Measurements from ENCODE around the gene POU2F1.

Gene POU2F1

DNA sequence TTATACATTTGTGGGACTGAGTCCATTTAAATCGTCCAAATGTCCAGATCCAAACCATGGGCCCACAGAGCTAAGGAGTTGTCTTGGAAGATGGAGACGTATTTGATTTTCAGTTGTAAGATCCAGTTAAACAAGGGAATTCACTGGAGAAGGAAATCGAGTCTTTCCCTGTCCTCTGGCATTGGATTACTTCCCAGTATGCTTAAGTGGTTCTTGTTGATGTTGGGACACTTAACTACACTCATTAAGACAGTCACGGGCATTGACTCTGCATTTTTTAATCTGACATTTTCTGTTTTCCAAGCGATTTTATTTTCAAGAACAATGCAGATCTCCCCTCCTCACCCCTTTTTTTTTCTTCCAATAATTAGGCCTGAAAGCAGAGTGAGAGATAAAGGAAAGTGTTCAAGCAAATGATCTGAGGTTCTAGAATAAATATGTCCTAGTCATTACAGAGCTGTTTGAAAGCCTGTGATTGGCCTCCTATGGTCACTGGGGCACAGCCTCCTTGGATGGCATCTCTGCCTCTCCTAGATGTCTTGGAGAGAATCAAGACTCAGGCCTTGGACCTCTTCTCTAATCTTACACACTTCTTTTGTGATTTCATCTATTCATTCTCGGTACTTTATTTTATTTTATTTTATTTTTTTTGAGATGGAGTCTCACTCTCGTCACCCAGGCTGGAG is 248.7 kb downstream of the POU2F1 start:
- DNase-seq (ENCODE audit: low read depth, low spot score) = no peak
- no peak overlapping the region for H3K4me3 ChIP-seq (ENCODE audit: low read depth, low read length)
- TF ChIP-seq, protein P1, sequence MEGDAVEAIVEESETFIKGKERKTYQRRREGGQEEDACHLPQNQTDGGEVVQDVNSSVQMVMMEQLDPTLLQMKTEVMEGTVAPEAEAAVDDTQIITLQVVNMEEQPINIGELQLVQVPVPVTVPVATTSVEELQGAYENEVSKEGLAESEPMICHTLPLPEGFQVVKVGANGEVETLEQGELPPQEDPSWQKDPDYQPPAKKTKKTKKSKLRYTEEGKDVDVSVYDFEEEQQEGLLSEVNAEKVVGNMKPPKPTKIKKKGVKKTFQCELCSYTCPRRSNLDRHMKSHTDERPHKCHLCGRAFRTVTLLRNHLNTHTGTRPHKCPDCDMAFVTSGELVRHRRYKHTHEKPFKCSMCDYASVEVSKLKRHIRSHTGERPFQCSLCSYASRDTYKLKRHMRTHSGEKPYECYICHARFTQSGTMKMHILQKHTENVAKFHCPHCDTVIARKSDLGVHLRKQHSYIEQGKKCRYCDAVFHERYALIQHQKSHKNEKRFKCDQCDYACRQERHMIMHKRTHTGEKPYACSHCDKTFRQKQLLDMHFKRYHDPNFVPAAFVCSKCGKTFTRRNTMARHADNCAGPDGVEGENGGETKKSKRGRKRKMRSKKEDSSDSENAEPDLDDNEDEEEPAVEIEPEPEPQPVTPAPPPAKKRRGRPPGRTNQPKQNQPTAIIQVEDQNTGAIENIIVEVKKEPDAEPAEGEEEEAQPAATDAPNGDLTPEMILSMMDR (IDR thresholded peaks at IDR 0.05; ENCODE audit: low read depth, low read length) = no peak
- in situ Hi-C loops (cut with HindIII; ENCODE audit: low sequenced_read_pairs) = no loop called here

GRCh38 chr1:167471568-167471967 is 250.9 kb downstream of the POU2F1 start:
- TF ChIP-seq, protein P1 (IDR thresholded peaks at IDR 0.05; ENCODE audit: low read depth, low read length) = no peak
- no peak overlapping the region for H3K4me3 ChIP-seq (ENCODE audit: low read depth, low read length)
- no peak for DNase-seq (ENCODE audit: low read depth, low spot score)
- in situ Hi-C loops (cut with HindIII; ENCODE audit: low sequenced_read_pairs) = no loop called here

GRCh38 chr1:167472752-167473521 is 252.3 kb downstream of the POU2F1 start:
- no peak for DNase-seq (ENCODE audit: low read depth, low spot score)
- H3K4me3 ChIP-seq (ENCODE audit: low read depth, low read length) = no peak overlapping the region
- TF ChIP-seq, protein P1 (IDR thresholded peaks at IDR 0.05; ENCODE audit: low read depth, low read length) = no peak
- in situ Hi-C loops (cut with HindIII; ENCODE audit: low sequenced_read_pairs) = no loop called here

DNA sequence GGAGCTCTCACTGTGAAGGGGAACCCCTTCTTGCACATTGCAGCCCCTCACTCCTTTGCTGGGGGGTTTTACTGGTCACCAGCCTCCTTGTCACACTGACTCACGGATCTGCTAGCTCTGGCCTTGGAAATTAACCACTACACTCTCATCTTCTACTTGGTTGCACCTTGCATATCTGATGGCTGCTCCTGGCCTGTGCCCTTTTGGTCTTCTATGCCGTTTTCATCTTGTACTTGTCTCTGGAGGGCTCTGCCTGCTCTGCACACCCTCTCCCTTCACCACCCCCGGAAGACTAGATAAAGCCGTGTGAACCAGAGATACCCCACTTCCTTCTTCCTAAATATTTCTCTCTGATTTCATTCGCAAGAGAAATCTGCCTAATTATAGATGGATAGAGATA is 253.1 kb downstream of the POU2F1 start:
- H3K4me3 ChIP-seq (ENCODE audit: low read depth, low read length) = no peak overlapping the region
- in situ Hi-C loops (cut with HindIII; ENCODE audit: low sequenced_read_pairs) = no loop called here
- TF ChIP-seq, protein P1 (IDR thresholded peaks at IDR 0.05; ENCODE audit: low read depth, low read length) = no peak
- no peak for DNase-seq (ENCODE audit: low read depth, low spot score)

DNA sequence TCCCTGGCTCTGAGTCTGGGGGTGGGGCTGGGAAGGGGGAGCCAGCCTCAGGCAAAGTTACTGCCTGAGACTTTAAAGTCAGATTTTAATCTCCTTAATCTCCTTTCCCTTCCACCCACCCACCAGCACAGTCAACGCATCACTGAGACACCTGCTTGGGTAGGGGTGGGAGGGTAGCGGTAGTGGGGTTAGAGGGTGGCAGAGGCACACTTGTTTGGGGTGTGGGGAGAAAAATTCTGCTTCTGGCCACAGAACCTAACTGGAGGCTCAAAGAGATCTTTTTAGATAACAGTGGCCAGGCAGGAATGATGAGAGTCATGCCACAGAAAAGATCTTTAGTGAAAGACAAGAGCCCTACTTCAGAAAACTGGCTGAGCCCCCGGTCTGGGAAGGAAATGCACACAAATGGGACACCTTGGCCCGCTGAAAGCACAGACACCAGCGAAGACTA is 253.5 kb downstream of the POU2F1 start:
- TF ChIP-seq, protein P1 (IDR thresholded peaks at IDR 0.05; ENCODE audit: low read depth, low read length) = no peak
- in situ Hi-C loops (cut with HindIII; ENCODE audit: low sequenced_read_pairs) = no loop called here
- no peak for DNase-seq (ENCODE audit: low read depth, low spot score)
- no peak overlapping the region for H3K4me3 ChIP-seq (ENCODE audit: low read depth, low read length)

DNA sequence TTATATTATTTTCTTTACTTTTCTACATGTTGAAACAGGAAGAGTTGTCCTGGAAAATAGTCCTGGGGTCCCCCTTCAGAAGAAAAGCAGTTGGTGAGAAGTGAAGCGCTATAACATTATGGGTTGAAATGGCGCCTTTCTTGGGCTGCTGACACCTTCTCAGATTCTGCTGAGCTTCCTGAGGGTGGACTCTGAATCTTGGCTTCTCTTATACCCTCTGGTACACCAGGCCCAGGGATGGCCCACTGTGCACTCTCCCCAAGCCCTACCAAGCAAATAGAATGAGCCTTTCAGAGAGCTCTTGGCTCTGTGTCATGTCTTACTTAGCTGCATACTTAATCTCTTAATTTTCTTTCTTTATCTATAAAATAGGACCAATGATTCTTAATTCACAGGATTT is 255.4 kb downstream of the POU2F1 start:
- in situ Hi-C loops (cut with HindIII; ENCODE audit: low sequenced_read_pairs) = no loop called here
- TF ChIP-seq, protein P1 (IDR thresholded peaks at IDR 0.05; ENCODE audit: low read depth, low read length) = no peak
- DNase-seq (ENCODE audit: low read depth, low spot score) = no peak
- no peak overlapping the region for H3K4me3 ChIP-seq (ENCODE audit: low read depth, low read length)

Measured in astrocyte of the spinal cord (primary cell).